NCI-H187 (cell line): Measurements from ENCODE around the gene PSORS1C1.

ENCODE experiments used
- DNase-seq, 2 experiments: peaks; one replicate each; lab custom pipeline; 2025; lab: John Stamatoyannopoulos, UW

The PSORS1C1 gene

GRCh38 chr6:31096215-31096614, 18.4 kb upstream of the PSORS1C1 start:
- DNase-seq, result no peak

- DNase-seq, result no peak
Measured at GRCh38 chr6:31096656-31097055, 17.9 kb upstream of the PSORS1C1 start.

GRCh38 chr6:31098449-31098938, 16.1 kb upstream of the PSORS1C1 start:
- no peak for DNase-seq

GRCh38 chr6:31103136-31103535, 11.5 kb upstream of the PSORS1C1 start:
- no peak for DNase-seq

GRCh38 chr6:31107052-31107451, 7.5 kb upstream of the PSORS1C1 start:
- no peak for DNase-seq

- DNase-seq, result no peak
Measured at GRCh38 chr6:31110825-31111582, 3.6 kb upstream of the PSORS1C1 start.

- DNase-seq, result no peak
Measured at GRCh38 chr6:31111712-31112111, 2.9 kb upstream of the PSORS1C1 start.

- no peak for DNase-seq
Measured at GRCh38 chr6:31112478-31112877, 2.1 kb upstream of the PSORS1C1 start, which contains the start of gene C6orf15. Gene C6orf15 (minus strand): TSS chr6:31112575. CDS start chr6:31112555, 20 bp downstream.

- DNase-seq, result no peak
Measured at GRCh38 chr6:31113861-31114540, 599 bp upstream of the PSORS1C1 start.

GRCh38 chr6:31114970-31115849, 610 bp downstream of the PSORS1C1 start:
- DNase-seq, result no peak

GRCh38 chr6:31115941-31116560, 1.5 kb downstream of the PSORS1C1 start:
- no peak for DNase-seq

- DNase-seq, result no peak
Measured at GRCh38 chr6:31116661-31117385, 2.2 kb downstream of the PSORS1C1 start.

- no peak for DNase-seq
Measured at GRCh38 chr6:31118178-31118577, 3.6 kb downstream of the PSORS1C1 start.

- DNase-seq, result no peak
Measured at GRCh38 chr6:31120151-31120915, 5.7 kb downstream of the PSORS1C1 start, which contains the start of gene CDSN. Gene CDSN (minus strand): TSS chr6:31120446. CDS start chr6:31120419, 27 bp downstream.

GRCh38 chr6:31121131-31121790, 6.7 kb downstream of the PSORS1C1 start:
- DNase-seq, result no peak

GRCh38 chr6:31122791-31123706, 8.4 kb downstream of the PSORS1C1 start:
- no peak for DNase-seq

- no peak for DNase-seq
Measured at GRCh38 chr6:31125162-31125561, 10.6 kb downstream of the PSORS1C1 start.

GRCh38 chr6:31125586-31126363, 11.2 kb downstream of the PSORS1C1 start:
- DNase-seq, result no peak
